ENCODE results near the gene MGMT.

DNA sequence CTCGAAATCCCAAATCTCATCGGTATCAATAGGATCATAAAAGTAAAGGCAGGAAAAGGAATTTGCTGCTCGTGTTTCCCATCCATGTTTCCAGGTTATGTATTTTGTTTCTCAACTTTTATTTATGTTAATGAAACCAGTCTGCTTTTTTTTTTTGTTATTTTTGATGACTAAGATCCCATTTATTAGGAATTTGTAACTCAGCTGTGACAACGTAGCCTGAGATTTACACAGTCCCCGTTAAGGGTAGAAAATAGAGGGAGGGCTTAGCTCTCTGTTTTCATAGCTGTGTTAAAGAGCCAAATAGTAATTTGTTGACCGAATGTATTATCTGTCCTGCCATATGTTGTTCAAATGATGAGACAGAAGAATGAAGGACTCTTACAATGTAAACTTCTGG is 164.0 kb downstream of the MGMT start:
- TF ChIP-seq, protein P1, sequence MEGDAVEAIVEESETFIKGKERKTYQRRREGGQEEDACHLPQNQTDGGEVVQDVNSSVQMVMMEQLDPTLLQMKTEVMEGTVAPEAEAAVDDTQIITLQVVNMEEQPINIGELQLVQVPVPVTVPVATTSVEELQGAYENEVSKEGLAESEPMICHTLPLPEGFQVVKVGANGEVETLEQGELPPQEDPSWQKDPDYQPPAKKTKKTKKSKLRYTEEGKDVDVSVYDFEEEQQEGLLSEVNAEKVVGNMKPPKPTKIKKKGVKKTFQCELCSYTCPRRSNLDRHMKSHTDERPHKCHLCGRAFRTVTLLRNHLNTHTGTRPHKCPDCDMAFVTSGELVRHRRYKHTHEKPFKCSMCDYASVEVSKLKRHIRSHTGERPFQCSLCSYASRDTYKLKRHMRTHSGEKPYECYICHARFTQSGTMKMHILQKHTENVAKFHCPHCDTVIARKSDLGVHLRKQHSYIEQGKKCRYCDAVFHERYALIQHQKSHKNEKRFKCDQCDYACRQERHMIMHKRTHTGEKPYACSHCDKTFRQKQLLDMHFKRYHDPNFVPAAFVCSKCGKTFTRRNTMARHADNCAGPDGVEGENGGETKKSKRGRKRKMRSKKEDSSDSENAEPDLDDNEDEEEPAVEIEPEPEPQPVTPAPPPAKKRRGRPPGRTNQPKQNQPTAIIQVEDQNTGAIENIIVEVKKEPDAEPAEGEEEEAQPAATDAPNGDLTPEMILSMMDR (IDR thresholded peaks at IDR 0.05; ENCODE audit: extremely low read depth in 1 of 2, insufficient read depth in 1 of 2, low read depth in 1 of 2, low read length in 2 of 2): no peak
- TF ChIP-seq POLR2AphosphoS5 (IDR thresholded peaks at IDR 0.05; ENCODE audit: insufficient read depth, low read depth, low read length): no peak
- no peak for TF ChIP-seq EZH2 (IDR thresholded peaks at IDR 0.05; ENCODE audit: borderline replicate concordance, low read depth, low read length, severe bottlenecking)
- TF ChIP-seq POLR2A (IDR thresholded peaks at IDR 0.05; ENCODE audit: low read depth, low read length): no peak
- TF ChIP-seq GATA2 (IDR thresholded peaks at IDR 0.05; ENCODE audit: insufficient read depth, insufficient read length, low read depth, low read length): no peak
- TF ChIP-seq, protein P2, sequence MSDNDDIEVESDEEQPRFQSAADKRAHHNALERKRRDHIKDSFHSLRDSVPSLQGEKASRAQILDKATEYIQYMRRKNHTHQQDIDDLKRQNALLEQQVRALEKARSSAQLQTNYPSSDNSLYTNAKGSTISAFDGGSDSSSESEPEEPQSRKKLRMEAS (IDR thresholded peaks at IDR 0.05; ENCODE audit: insufficient read depth, insufficient read length): no peak
- no peak for TF ChIP-seq FOS (IDR thresholded peaks at IDR 0.05; ENCODE audit: borderline replicate concordance, insufficient read depth, low read length)
- TF ChIP-seq MYC (IDR thresholded peaks at IDR 0.05; ENCODE audit: low read depth, low read length): no peak
